SK-N-SH (cell line): Measurements from ENCODE around the gene GIMAP4. TPM values are rescaled to one million over a fixed set of nuclear protein-coding genes. Genes with fewer than 3 reads are reported as not detected.

Experiments
- CTCF ChIA-PET: fragments of 300-600, 350-600 bp; formaldehyde crosslinking; extraction: SDS; loops from one replicate; lab custom pipeline; 2021; lab: Yijun Ruan, JAX
- POLR2A ChIA-PET: fragments of 350-600 bp; sonication (Branson Sonifier 250); formaldehyde crosslinking; extraction: SDS; loops from one replicate; lab custom pipeline; 2020; ENCODE audit warnings: antibody characterized with exemption, inconsistent platforms; lab: Yijun Ruan, JAX
- DNase-seq: peaks from one replicate; pipeline ENCODE4 v3.0.0; 2012
- H2AFZ ChIP-seq: fragments of 200-600 bp; sonication (generic); 2 replicates; pipeline ENCODE4 v1.8.1; 2016; ENCODE audit warnings: antibody characterized with exemption, mild to moderate bottlenecking, low read depth
- H3F3A ChIP-seq: fragments of 200-600 bp; sonication (generic); replicated peaks from 2 replicates; pipeline ENCODE3; 2016; ENCODE audit warnings: antibody characterized with exemption, mild to moderate bottlenecking; ENCODE audit not compliant: insufficient read depth
- H3K27ac ChIP-seq, 2 experiments: fragments of 200-500 bp in 1 of 2; fragments of 200-600 bp in 1 of 2; sonication (Bioruptor generic) in 1 of 2; sonication (generic), shearing (Covaris generic) in 1 of 2; 2 replicates each; pipeline versions ENCODE4 v1.5.1 to v1.6.1; 2014 to 2016; ENCODE audit warnings: low read depth in 2 of 2, inconsistent platforms in 1 of 2, low read length in 1 of 2, mild to moderate bottlenecking in 1 of 2, mixed read lengths in 1 of 2
- H3K27me3 ChIP-seq: fragments of 200-600 bp; sonication (generic), shearing (Covaris generic); 2 replicates; pipeline ENCODE4 v1.6.1; 2016; ENCODE audit warnings: mixed run types; ENCODE audit not compliant: insufficient read depth
- H3K36me3 ChIP-seq, 2 experiments: fragments of 200-500 bp in 1 of 2; fragments of 200-600 bp in 1 of 2; sonication (Bioruptor generic) in 1 of 2; sonication (generic) in 1 of 2; replicated peaks in 1 of 2; 2 replicates each; pipeline versions ENCODE3 to v1.5.1; 2014 to 2016; ENCODE audit warnings: low read length in 1 of 2, mild to moderate bottlenecking in 1 of 2; ENCODE audit not compliant: insufficient read depth in 2 of 2, control insufficient read depth in 1 of 2
- H3K4me1 ChIP-seq, 2 experiments: fragments of 200-500 bp in 1 of 2; fragments of 200-600 bp in 1 of 2; sonication (Bioruptor generic) in 1 of 2; sonication (generic), shearing (Covaris generic) in 1 of 2; 2 replicates each; pipeline versions ENCODE4 v1.5.1 to v1.6.1; 2014 to 2016; ENCODE audit warnings: low read depth in 1 of 2, low read length in 1 of 2, mixed run types in 1 of 2; ENCODE audit not compliant: insufficient read depth in 2 of 2, control insufficient read depth in 1 of 2
- H3K4me2 ChIP-seq: fragments of 200-600 bp; sonication (generic), shearing (Covaris generic); 2 replicates; pipeline ENCODE4 v1.6.1; 2017; ENCODE audit warnings: mixed run types
- H3K4me3 ChIP-seq, 2 experiments: fragments of 200-500 bp in 1 of 2; fragments of 200-600 bp in 1 of 2; sonication (Bioruptor generic) in 1 of 2; sonication (generic), shearing (Covaris generic) in 1 of 2; 2 replicates each; pipeline versions ENCODE4 v1.5.1 to v1.8.1; 2014 to 2016; ENCODE audit warnings: low read depth in 2 of 2, inconsistent platforms in 1 of 2, low read length in 1 of 2, mild to moderate bottlenecking in 1 of 2, mixed read lengths in 1 of 2, moderate library complexity in 1 of 2
- H3K79me2 ChIP-seq: fragments of 200-600 bp; sonication (generic); 2 replicates; pipeline ENCODE4 v1.8.1; 2017; ENCODE audit warnings: mild to moderate bottlenecking; ENCODE audit not compliant: insufficient read depth
- H3K9ac ChIP-seq: fragments of 200-600 bp; sonication (generic); 2 replicates; pipeline ENCODE4 v1.6.1; 2017; ENCODE audit warnings: mixed run types
- H3K9me2 ChIP-seq: fragments of 200-600 bp; sonication (generic); 2 replicates; pipeline ENCODE4 v1.6.1; 2017; ENCODE audit warnings: mixed run types
- H3K9me3 ChIP-seq: fragments of 200-600 bp; sonication (generic); 2 replicates; pipeline ENCODE4 v1.6.1; 2017; ENCODE audit warnings: mixed run types, mild to moderate bottlenecking, moderate library complexity
- H4K20me1 ChIP-seq: fragments of 200-600 bp; sonication (generic); 2 replicates; pipeline ENCODE4 v1.6.1; 2017; ENCODE audit warnings: mild to moderate bottlenecking, mixed run types; ENCODE audit not compliant: insufficient read depth
- CTCF ChIP-seq: fragments of 200-600 bp; sonication (generic); IDR thresholded peaks from 2 replicates; pipeline ENCODE4 v1.6.1; 2017; ENCODE audit warnings: antibody characterized with exemption, mild to moderate bottlenecking, moderate library complexity
- FOSL2 ChIP-seq: IDR thresholded peaks from 2 replicates; pipeline ENCODE4 v1.4.0; 2012; ENCODE audit warnings: low read depth, mild to moderate bottlenecking, moderate library complexity, borderline replicate concordance
- FOXJ3 ChIP-seq: sonication (generic); formaldehyde crosslinking; IDR thresholded peaks from 2 replicates; pipeline ENCODE4 v1.5.1; 2020; ENCODE audit warnings: mild to moderate bottlenecking, missing genetic modification reagents
- FOXM1 ChIP-seq: IDR thresholded peaks from 2 replicates; pipeline ENCODE4 v1.4.0; 2012; ENCODE audit warnings: low read depth, mild to moderate bottlenecking
- GATA2 ChIP-seq: sonication (generic); formaldehyde crosslinking; IDR thresholded peaks from 2 replicates; pipeline ENCODE4 v1.5.0; 2020; ENCODE audit warnings: mild to moderate bottlenecking, missing genetic modification reagents
- IRF3 ChIP-seq: fragments of 150-350 bp; IDR thresholded peaks from 2 replicates; pipeline ENCODE4 v1.6.1; 2016; ENCODE audit warnings: mild to moderate bottlenecking, low read depth, low read length
- JUND ChIP-seq: IDR thresholded peaks from 2 replicates; pipeline ENCODE4 v1.4.0; 2012
- MAX ChIP-seq: IDR thresholded peaks from 2 replicates; pipeline ENCODE4 v1.4.0; 2012; ENCODE audit warnings: low read depth
- MXI1 ChIP-seq: IDR thresholded peaks from 2 replicates; pipeline ENCODE4 v1.6.1; 2012; ENCODE audit warnings: mild to moderate bottlenecking, low read depth, low read length, improper control_type of control experiment
- POLR2AphosphoS5 ChIP-seq: IDR thresholded peaks from 2 replicates; pipeline ENCODE4 v1.6.1; 2012; ENCODE audit warnings: low read depth, low read length
- RAD21 ChIP-seq: IDR thresholded peaks from 2 replicates; pipeline ENCODE4 v1.6.1; 2012; ENCODE audit warnings: mild to moderate bottlenecking, low read length
- RCOR1 ChIP-seq: fragments of 150-350 bp; IDR thresholded peaks from 2 replicates; pipeline ENCODE4 v1.6.1; 2017; ENCODE audit warnings: antibody characterized with exemption, low read length
- REST ChIP-seq: IDR thresholded peaks from 2 replicates; pipeline ENCODE4 v1.6.1; 2012; ENCODE audit warnings: mild to moderate bottlenecking, low read depth, low read length, moderate library complexity
- RFX5 ChIP-seq: IDR thresholded peaks from 2 replicates; pipeline ENCODE4 v1.6.1; 2012; ENCODE audit warnings: mild to moderate bottlenecking, improper control_type of control experiment, low read length
- RXRA ChIP-seq: IDR thresholded peaks from 2 replicates; pipeline ENCODE4 v1.4.0; 2012; ENCODE audit warnings: low read depth, mild to moderate bottlenecking, borderline replicate concordance
- SIN3A ChIP-seq: IDR thresholded peaks from 2 replicates; pipeline ENCODE4 v1.6.1; 2012; ENCODE audit warnings: low read depth, mild to moderate bottlenecking, low read length, moderate library complexity, borderline replicate concordance
- SMC3 ChIP-seq: IDR thresholded peaks from 2 replicates; pipeline ENCODE4 v1.6.1; 2012; ENCODE audit warnings: low read depth, low read length, improper control_type of control experiment
- TEAD4 ChIP-seq: IDR thresholded peaks from 2 replicates; pipeline ENCODE4 v1.4.0; 2012; ENCODE audit warnings: mild to moderate bottlenecking, borderline replicate concordance; ENCODE audit not compliant: insufficient read depth
- USF2 ChIP-seq: fragments of 150-350 bp; IDR thresholded peaks from 2 replicates; pipeline ENCODE4 v1.6.1; 2017; ENCODE audit warnings: antibody characterized with exemption, low read length, low read depth, borderline replicate concordance
- YY1 ChIP-seq: IDR thresholded peaks from 2 replicates; pipeline ENCODE4 v1.4.0; 2012; ENCODE audit warnings: low read depth, mild to moderate bottlenecking
- WGBS: methylation state at CpG from one replicate; pipeline ENCODE4 v1.1.6; 2017; ENCODE audit warnings: low lambda C conversion rate; 5-methylcytosine and 5-hydroxymethylcytosine counted together
- polyA plus RNA-seq, 3 experiments: library from polyadenylated mRNA; depleted of rRNA; stranded (reverse); fragments of >200 nt; gene quantifications; 2 replicates each; pipeline ENCODE4 v1.2.3, GENCODE V29; 2012

Gene GIMAP4
- polyA plus RNA-seq, 1 of the 3 experiments (the other 2 are of a cell fraction), result not detected

GRCh38 chr7:150620061-150620460 lies 52.9 kb downstream of the GIMAP4 start:
- no peak for DNase-seq
- 0% methylated on average over 3 of the region's 3 CpGs for WGBS
- no peaks in the 10 kb centered on the region for H4K20me1 ChIP-seq
- ChIA-PET POLR2A (no interaction called here), CTCF (no interaction called here)
- H3K9me3 ChIP-seq, result no peaks in the 10 kb centered on the region
- H3K4me3 ChIP-seq, result no peak overlapping the region
- H3K9ac ChIP-seq, result no peak overlapping the region
- H3K9me2 ChIP-seq, result no peaks in the 10 kb centered on the region
- no peaks in the 10 kb centered on the region for H3K4me1 ChIP-seq
- TF ChIP-seq FOXM1, result no peak
- no peak for TF ChIP-seq TEAD4
- TF ChIP-seq RXRA, result no peak
- TF ChIP-seq YY1, result no peak
- no peak for TF ChIP-seq IRF3
- TF ChIP-seq GATA2 (CRISPR knock-in tag), result no peak
- no peak for TF ChIP-seq MAX
- TF ChIP-seq RAD21, result no peak
- TF ChIP-seq SMC3, result no peak
- no peak for TF ChIP-seq RCOR1
- TF ChIP-seq MXI1, result no peak
- no peak for TF ChIP-seq SIN3A
- TF ChIP-seq JUND, result no peak
- no peak for TF ChIP-seq RFX5
- no peak for TF ChIP-seq POLR2AphosphoS5
- TF ChIP-seq USF2, result no peak
- no peak for TF ChIP-seq FOXJ3 (CRISPR knock-in tag)
- TF ChIP-seq CTCF, result no peak
- TF ChIP-seq REST, result no peak
- no peak for TF ChIP-seq FOSL2
- TF ChIP-seq, all 33 proteins: peak for 0
- Histone ChIP-seq H3K36me3 (no peaks in the 10 kb centered on the region), H2AFZ (no peak overlapping the region), H3K4me2 (no peak overlapping the region), H3K79me2 (no peaks in the 10 kb centered on the region), H3K27me3 (0 out of 2 replicates have a peak, but pooled peaks cover 11% of the 10 kb centered on the region), H3K27ac (no peak overlapping the region), H3F3A (no peaks in the 10 kb centered on the region)
